ENCODE results near the gene SNX1.
"Not testable (repeated sequence)": the region's sequence is repeated elsewhere in the genome, so short reads cannot be mapped to it uniquely, and the experiment has no call there.

The SNX1 gene

DNA sequence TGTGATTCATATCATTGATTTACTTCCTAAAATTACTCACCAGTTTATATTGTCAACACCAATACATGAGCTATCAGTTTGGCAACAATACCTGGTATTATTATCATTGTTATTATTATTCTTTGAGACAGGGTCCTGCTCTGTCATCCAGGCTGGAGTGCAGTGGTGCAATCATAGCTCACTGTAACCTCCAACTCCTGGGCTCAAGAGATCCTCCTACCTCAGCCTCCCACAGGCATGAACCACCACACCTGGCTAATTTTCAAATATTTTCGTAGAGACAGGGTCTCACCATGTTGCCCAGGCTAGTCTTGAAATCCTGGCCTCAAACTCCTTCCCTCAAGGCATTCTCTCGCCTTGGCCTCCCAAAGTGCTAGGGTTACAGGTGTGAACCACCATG, 22.3 kb upstream of the SNX1 start:
- DNase-seq = not testable (repeated sequence)

DNA sequence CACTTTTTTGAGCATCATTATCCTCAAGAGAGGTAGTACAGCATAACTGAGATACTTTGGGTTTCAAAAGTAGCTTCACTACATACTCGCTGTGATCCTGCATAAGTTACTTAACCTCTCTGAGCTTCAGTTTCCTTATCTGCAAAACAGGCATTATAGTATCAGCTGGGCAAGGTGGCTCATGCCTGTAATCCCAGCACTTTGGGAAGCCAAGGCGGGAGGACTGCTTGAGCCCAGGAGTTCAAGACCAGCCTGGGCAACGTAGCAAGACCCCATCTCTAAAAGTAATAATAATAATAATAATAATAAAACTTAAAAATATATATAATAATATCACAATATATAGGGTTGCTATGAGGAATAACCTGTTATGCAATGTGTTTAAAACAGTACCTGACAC, 13.0 kb upstream of the SNX1 start:
- DNase-seq = no peak

DNA sequence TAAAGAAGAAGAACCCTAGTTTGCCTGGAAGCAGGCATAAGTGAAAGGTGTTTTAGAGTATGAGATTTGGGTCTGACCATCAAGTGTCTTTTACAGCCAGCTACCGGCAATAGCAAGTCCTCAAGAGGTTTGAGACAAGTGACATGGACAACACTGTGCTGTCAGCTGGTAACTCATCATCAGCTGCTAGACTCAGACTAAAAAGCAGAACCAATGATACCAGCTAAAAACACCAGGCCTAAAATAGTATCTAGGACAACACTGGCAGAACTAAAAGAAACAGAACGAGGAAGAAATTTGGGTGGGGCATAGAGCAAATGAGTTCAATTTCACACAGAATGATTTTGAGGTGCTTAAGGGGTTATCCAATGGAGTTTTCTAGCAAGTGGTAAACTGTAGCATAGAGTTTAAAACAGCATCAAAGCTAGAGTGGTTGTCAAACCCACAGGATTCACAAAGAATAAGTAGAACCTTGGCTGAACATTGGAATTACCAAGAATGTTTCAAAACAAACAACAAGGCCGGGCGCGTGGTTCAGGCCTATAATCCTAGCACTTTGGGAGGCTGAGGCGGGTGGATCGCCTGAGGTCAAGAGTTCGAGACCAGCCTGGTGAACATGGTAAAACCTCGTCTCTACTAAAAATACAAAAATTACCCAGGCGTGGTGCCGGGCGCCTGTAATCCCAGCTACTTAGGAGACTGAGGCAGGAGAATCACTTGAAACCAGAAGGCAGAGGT, 6.1 kb upstream of the SNX1 start:
- peak in 1 of 2 donors; percentile 85 for DNase-seq

- DNase-seq = peak in 1 of 2 donors; percentile 60
These were observed 5.3 kb upstream of the SNX1 start for GRCh38 chr15:64090527-64090926.

DNA sequence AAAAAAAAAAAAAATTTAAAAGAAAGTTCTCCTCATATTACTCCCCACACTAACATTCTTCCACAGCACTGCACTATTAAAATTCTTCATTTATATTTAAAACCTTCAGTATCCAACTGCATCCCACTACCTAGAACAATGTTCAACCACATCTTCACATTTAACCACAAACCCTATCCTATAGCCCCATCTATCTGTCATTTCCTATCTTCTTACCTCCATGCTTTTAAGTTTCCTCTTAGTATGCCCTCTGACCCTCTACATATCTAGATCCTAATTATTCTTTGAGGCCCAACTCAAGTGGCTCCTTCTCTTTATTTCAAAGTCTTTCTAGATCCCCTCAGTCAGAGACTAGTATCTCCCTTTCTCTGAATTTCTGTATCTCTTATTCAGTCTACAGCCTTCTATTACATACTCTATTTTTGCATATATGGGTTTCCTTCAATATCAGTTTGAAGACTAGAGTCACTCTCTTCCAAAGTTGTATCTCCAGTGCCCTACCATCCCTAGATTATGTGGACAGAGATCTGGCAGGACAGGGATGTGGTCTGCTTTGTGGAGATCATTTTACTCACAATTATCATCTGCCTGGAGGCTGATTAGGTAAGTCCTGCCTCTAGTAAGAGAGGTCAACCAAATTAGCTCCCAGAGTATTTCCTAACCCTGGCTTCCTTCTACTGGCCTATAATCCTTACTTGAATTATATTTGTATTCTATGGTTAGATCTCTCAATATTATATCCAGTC, 3.5 kb upstream of the SNX1 start:
- DNase-seq = no peak

DNA sequence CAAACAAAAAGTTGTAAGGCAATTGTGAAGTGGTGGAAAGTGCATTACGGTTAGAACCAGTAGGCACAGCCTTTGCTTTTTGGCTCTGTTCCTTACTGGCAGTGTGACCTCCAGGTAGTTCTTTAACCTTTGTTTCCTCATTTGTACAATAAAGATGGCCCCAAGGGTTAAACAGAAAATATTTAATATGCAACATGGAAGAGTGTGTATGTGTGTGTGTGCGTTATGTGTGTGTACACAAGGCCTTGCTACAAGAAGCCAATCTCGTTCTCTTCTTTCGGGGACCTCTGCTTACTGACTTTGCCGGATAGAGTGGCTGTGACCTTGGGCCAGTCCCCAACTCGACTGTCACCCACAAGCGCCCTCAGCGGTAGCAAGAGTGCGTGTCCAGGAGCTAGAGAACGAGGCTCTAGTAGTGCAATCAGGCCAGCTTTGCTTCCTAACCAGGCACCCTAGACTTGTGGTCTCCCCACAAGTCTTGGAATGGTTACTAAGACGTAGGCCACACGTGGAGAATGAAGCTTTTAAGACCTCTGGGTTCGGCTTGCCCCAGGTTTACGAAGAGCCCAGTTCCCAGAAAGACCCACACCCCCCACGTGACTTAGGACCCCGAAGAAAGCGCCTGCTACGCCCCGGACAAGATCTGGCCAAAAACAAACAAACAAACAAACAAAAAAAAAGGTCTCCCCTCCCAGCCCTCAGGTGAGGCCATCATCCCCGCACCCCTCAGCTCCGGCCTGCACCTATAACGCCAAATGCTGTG, 2.7 kb upstream of the SNX1 start:
- DNase-seq = no peak

GRCh38 chr15:64093627-64094417, 2.0 kb upstream of the SNX1 start, which contains the start of gene CIAO2A:
Gene CIAO2A, minus strand, starts transcription at chr15:64093838. Its CDS starts 70 bp downstream, at chr15:64093768.
- peak; percentile 68 to 99 for DNase-seq

DNA sequence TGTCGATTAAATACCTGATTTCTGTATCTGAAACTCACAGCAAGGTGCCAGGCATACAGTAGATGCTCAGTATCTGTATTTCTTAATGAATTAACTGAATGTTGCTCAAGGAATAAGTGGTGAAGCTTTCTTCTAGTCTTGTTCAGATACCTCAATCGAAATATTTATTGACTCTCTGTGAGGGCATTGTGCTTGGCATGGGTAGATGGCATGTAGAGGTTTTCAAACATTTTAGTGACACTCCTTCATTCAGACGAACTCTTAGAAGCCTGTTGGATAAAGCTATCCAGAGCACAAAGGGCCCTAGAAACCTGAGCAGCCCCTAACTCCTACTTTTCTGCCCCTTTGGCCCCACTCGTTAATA, 369 bp upstream of the SNX1 start:
- no peak for DNase-seq

DNA sequence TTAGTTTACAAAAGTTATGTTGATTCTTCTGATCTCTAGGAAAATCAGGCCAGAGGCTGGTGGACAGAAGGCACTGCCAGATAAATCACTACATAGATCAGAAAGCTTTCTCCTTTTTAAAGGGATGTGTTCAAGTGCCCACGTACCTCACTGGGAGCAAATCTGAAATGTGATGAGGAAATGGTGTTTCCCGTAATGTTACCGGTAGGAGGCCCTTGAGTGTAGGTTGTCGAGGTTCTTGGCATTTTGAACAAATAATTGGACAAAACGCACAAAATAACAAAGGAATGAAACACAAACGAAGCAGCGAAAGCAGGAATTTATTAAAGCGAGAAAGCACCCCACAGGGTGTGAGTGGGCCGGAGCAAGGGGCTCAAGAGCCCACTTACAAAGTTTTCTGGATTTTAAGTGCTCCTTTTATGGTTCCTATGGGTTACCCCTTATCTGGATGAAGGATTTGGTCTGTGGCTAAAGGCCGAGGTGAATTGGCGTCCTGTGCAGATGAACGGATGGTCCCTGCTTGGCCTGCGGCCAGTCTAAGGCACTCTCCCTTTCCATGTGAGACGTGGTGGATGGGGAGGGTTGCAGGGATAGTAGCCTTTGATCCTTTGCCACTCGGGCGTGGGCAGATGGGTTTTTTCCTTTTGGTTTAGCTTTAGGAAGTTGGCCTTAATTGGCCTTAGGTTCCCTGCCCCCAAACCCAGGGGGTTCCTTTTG, 1.0 kb downstream of the SNX1 start:
- no peak for DNase-seq

- no peak for DNase-seq
These were observed 3.6 kb downstream of the SNX1 start for GRCh38 chr15:64099379-64099778.

GRCh38 chr15:64100958-64101357, 5.2 kb downstream of the SNX1 start:
- no peak for DNase-seq

DNA sequence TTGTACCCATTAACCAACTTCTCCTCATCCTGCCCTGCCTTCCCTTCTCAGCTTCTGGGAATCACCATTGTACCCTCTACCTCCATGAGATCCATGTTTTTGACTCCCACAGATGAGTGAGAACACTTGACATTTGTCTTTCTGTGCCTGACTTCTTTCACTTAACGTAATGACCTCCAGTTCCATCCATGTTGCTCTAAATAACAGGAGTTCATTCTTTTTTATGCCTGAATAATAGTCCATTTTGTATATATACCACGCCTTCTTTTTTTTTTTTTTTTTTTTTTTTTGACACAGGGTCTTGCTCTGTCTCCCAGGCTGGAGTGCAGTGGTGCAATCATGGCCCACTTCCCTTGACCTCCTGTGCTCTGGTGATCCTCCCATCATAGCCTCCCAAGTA, 6.7 kb downstream of the SNX1 start:
- no peak for DNase-seq

- DNase-seq = peak in 1 of 2 donors; percentile 62
These were observed 9.4 kb downstream of the SNX1 start for GRCh38 chr15:64105113-64105704.

GRCh38 chr15:64107337-64107736, 11.6 kb downstream of the SNX1 start:
- no peak for DNase-seq

DNA sequence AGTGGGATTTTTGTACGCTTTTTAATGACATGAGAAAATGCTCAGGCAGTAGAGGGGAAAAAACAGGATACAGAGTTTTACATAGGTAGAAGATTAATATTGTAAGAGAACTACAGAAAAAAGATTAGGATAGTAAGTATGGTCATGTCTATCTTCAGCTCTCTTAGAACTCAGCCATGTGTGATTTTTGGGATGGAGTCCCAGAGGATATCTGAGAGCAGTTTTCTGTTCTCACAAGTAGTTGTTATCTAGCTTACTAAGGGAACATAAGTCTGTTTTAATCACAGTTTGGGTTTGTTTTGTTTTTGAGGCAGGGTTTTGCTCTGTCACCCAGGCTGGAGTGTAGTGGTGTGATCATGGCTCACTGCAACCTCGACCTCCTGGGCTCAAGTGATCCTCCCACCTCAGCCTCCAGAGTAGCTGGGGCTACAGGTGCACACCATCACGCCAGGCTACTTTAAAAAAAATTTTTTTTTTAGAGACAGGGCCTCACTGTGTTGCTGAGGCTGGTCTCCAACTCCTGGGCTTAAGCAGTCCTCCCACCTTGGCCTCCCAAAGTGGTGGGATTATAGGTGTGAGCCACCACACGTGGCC, 14.4 kb downstream of the SNX1 start:
- not testable (repeated sequence) for DNase-seq

GRCh38 chr15:64110950-64111678, 15.3 kb downstream of the SNX1 start:
- no peak for DNase-seq

- DNase-seq = no peak
These were observed 15.9 kb downstream of the SNX1 start for GRCh38 chr15:64111679-64112050.

- no peak for DNase-seq
These were observed 16.4 kb downstream of the SNX1 start for GRCh38 chr15:64112073-64112772.

DNA sequence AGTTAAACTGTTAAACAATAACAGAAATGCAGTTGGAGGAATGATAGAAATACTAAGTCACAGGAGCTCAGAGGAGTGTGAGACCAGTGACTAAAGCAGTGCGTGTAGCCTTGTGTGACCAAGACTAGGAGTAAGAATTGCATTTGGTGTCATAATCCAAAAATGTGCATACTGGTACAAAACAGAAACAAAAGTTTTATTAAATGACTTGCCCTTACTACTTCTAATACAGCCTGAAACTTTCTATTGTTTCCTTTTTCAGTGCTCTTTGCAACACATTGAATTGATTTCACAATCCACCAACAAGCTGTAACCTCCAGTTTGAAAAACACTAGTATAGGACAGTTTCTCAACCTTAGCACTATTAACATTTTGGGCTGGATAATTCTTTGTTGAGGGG, 17.1 kb downstream of the SNX1 start:
- no peak for DNase-seq
